ENCODE data around the gene PPP2R2C.

PPP2R2C gene

DNA sequence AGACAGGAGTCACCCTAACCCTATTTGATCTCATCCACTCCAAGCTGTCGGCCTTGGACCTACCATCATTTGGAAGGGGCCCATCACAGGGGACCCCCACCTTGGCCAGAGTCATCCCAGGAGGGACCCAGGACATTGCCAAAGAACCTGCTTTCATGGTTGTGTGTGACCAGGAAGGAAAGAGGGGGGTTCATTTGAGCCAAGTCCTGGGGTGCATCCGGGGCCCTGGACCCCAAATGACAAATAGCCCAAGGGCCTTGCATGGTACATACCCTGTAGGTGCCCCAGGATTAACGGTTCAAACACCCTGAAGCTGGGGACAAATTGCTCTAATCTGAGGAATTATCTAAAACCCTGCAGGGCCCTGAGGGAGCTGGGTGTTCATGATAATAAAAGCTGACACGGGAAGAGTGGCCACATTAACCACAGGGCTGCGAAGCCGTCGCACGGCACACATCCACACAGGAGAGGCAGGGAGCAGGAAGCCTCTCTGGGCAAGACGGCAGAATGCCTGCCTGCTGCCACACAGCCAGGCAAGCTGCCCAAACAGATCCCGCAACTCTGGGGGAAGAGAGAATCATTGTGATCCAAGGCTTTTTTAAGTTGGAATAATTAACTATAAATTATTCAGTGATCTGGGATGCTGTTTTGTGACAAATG, 28.2 kb upstream of the PPP2R2C start:
- TF ChIP-seq, protein P1, sequence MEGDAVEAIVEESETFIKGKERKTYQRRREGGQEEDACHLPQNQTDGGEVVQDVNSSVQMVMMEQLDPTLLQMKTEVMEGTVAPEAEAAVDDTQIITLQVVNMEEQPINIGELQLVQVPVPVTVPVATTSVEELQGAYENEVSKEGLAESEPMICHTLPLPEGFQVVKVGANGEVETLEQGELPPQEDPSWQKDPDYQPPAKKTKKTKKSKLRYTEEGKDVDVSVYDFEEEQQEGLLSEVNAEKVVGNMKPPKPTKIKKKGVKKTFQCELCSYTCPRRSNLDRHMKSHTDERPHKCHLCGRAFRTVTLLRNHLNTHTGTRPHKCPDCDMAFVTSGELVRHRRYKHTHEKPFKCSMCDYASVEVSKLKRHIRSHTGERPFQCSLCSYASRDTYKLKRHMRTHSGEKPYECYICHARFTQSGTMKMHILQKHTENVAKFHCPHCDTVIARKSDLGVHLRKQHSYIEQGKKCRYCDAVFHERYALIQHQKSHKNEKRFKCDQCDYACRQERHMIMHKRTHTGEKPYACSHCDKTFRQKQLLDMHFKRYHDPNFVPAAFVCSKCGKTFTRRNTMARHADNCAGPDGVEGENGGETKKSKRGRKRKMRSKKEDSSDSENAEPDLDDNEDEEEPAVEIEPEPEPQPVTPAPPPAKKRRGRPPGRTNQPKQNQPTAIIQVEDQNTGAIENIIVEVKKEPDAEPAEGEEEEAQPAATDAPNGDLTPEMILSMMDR (IDR thresholded peaks at IDR 0.05; ENCODE audit: borderline replicate concordance, insufficient read depth, low read depth, low read length), result no peak
- no peak overlapping the region for H3K4me3 ChIP-seq (ENCODE audit: low read depth, low read length)

DNA sequence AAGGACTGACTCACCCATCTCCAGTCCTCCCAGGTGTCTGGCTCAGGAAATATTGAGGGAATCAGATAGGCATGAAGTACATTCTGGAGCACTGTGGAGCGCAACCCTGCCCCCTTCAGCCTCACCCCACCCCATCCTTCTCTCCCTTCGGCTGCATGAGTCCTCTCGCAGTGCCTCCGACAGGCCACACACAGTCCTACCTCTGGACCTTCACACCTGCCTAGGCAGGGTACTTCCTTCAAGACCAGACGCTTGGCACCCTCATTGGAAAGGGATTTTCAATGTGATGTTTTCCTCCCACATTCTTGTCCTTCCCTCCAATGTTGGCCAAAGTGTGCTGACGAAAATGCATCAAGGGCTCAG, 26.8 kb upstream of the PPP2R2C start:
- no peak overlapping the region for H3K4me3 ChIP-seq (ENCODE audit: low read depth, low read length)
- TF ChIP-seq, protein P1 (IDR thresholded peaks at IDR 0.05; ENCODE audit: borderline replicate concordance, insufficient read depth, low read depth, low read length), result no peak

DNA sequence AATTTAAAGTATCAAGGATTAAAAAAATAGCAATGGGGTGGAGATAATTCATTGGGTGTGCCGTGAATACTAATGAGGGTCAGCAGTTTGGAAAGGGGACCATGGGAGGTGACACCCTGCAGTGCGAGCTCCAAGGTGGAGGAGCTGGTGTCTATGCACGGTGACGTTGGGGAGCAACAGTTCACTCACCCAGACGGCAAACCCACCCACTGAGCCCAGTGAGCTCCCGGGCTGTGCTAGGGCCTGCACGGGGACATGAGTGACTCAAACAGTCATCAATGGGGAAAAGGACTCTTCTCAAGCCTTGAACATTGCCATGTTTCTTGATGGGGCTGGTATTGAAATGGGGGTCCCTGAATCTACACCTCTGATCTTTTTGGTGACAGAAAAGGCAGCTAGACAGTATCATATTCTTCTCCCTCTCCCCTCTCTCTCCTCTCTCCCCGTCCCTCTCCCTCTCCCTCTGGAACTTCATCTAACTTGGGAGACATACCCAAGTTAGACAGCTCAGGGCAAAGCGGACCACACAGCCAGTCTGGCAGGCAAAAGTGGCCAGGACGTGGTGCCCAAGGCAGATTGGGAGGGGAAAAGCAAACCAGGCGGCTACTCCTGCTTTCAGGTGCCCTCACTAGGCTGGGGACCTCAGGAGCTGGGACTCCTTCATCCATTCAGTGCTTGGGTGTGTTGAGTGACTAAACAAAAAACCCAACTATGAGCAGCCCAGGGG, 26.3 kb upstream of the PPP2R2C start:
- no peak overlapping the region for H3K4me3 ChIP-seq (ENCODE audit: low read depth, low read length)
- TF ChIP-seq, protein P1 (IDR thresholded peaks at IDR 0.05; ENCODE audit: borderline replicate concordance, insufficient read depth, low read depth, low read length), result no peak

DNA sequence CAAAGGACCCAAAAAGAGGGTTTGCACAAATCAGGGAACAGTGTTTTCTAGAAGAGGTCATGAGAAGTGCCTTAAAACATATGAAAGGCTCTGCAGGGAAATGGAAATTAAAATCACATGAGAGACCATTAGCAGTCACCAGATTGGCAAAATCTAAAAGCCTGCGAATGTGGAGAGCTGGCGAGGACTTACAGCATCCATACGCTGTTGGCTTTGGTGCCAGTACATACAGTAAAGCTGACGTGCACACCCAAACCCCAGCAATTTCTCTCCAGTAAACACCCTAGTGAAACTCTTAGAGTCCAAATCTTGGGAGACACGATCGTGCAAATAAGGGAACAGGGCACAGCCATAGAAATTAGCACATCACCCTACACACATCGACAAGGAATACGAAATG, 25.4 kb upstream of the PPP2R2C start:
- H3K4me3 ChIP-seq (ENCODE audit: low read depth, low read length), result no peak overlapping the region
- TF ChIP-seq, protein P1 (IDR thresholded peaks at IDR 0.05; ENCODE audit: borderline replicate concordance, insufficient read depth, low read depth, low read length), result no peak

DNA sequence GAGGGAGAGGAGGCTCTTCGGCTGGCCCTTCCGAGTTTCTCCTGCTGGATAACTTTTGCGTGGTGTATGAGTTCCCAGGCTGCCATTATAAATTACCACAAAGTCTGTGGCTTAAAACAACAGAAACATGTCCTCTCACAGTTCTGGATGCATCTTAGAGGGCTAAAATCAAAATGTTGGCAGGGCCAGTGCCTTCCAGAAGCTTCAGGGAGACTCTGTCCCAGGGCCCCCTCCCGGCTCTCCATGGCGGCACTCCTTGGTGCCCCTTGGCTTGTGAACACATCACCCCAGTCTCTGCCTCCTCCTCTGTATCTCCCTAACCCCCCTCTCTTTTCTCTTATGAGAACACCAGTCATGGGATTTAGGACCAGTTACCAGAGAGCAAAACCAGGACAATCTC, 23.3 kb upstream of the PPP2R2C start:
- TF ChIP-seq, protein P1 (IDR thresholded peaks at IDR 0.05; ENCODE audit: borderline replicate concordance, insufficient read depth, low read depth, low read length), result no peak
- H3K4me3 ChIP-seq (ENCODE audit: low read depth, low read length), result no peak overlapping the region

DNA sequence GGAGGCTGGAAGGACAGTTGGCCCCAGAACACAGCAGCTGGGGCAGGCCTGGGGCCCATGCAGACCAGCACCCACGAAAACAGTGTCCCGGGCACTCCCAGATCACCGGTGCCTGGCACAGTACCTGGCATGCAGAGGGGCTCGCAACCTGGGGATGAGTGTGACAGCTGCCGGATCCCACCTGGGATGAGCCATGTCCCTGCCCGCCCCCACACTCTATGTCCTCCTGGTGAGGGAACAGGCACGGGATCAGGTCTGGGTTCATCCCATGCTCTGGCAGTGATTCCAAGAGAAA, 22.8 kb upstream of the PPP2R2C start:
- no peak overlapping the region for H3K4me3 ChIP-seq (ENCODE audit: low read depth, low read length)
- TF ChIP-seq, protein P1 (IDR thresholded peaks at IDR 0.05; ENCODE audit: borderline replicate concordance, insufficient read depth, low read depth, low read length), result no peak
